NCI-H2171 treated with DMSO at 0.1 percent for 48 hours (cell line): ENCODE data around the gene GLA.
A peak's percentile ranks its signal among the peaks of the same experiment; 100 is the strongest.

Experiments used
- DNase-seq: peaks from one replicate; lab custom pipeline; 2025; lab: John Stamatoyannopoulos, UW

Gene GLA

DNA sequence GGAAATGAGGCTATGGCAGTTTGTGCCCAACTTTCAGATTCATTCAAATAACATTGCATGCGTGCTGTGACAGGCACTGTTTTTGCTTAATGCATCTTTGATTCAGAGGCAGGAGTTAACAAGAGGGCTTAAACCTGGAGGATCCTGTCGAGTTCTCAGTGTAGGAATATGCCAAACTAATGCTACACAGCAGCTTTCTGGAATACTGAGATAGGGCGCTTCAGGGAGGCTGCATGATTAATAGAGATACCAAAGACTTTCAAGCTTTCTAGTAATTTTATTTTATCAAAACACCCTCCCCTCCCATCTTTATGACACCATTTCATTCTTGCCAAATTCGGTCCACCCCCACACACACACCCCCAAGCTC lies 58.5 kb downstream of the GLA start:
- no peak for DNase-seq

DNA sequence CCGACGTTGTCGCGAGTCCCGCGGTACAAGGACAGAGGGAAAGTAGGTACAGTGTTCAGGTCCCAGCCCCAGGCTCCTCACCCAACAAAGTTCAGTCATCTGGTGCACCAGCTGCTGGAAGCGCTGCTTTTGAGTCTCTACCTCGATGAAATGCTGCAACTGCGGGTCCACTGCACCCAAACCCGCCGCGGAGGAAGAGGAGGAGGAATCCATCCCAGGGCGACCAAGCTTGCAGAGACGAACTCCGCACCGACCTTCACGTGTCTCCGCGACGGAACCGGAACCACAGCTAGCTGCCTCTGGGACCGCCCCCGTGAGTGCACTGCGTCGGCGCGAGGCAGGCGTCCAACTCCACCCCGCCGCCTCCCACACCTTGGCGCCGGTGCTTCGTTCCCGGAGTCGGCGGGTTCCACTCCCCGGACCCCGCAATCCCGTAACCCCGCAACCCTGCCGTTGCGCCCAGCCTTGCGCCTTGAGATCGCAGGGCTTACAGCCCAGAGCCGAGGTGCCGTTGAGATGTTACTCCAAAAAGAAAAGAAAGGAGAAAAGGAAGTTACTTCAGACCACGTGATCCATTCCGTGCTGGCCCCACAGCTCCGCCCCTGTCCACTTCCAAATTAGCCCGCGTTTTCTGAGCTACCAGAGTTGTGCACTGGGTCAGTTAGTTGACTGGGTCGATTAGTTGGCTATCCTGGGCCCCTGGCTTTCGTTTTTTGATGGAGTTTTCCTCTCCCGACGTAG lies 59.1 kb downstream of the GLA start, which contains the start of gene TIMM8A:
TSS of gene TIMM8A (minus strand) at position 291 of the 741 bp plus-strand sequence. CDS start at position 213, 78 bp downstream.
- peak; percentile 59 for DNase-seq

DNA sequence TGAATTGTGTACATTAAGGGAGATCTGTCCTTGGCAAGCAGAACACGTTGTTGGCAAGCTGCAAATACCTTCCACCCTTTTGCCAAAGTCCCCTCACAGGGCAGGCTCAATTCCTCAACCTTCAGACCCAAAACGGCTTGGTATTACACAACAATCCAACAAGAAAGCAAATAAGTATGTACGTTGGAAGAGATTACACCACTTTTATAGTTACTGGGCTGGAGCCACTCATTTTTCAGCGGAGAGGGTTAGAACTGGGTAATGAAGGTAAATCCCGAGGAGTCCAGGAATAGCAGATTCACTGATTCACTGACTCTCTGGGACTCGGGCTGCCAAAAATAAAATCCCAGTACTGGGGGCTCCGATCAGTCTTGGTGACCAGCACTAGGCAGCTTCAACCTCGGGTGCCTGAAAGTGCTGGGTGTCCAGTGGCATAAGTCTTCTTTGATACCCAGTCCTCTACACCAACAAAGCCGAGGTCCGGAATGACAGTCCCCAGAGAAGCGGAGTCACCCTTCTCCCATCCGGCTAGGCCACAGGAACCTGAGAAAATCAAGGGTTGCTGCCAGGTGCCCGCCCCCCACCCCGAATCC lies 59.8 kb downstream of the GLA start:
- DNase-seq = no peak
